GM18502 (cell line): ENCODE results near the gene NLK.
A peak's percentile ranks its signal among the peaks of the same experiment; 100 is the strongest.

ENCODE experiments used
- ATAC-seq: cut with Tn5 transposase; IDR thresholded peaks from one replicate; pipeline ENCODE4 v1.9.1; 2021; ENCODE audit warnings: mild to moderate bottlenecking; ENCODE audit not compliant: unreplicated experiment, poor library complexity

Gene NLK

DNA sequence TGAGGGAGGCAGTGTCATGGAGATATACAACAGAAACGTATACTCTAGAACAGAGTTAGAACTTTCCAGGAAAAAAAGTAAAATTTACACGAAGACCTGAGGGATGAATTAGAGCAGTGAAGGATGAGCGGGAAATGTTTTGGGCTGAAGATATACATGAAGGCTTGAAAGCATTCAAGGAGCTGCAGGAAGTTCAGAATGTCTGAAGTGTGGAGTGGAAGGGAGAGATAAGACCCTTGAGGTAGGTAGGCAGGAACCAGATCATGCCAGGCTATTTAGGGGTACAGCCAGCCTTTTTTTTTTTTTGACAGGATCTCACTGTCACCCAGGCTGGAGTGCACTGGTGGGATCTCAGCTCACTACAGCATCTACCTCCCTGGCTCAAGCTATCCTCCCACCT, 3.2 kb upstream of the NLK start:
- no peak for ATAC-seq

DNA sequence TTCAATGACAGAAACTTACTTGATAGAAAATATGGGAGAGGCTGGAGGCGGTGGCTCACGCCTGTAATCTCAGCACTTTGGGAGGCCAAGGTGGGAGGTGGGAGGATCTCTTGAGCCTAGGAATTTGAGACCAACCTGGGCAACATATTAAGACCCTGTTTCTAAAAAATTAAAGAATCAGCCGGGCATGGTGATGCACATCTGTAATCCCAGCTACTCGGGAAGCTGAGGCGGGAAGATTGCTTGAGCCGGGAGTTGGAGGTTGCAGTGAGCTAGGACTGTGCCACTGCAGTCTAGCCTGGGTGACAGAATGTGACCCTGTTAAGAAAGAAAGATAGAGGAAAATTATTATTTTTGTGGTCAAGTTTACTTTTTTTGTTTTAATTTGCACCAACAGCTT, 2.1 kb upstream of the NLK start:
- ATAC-seq = no peak

DNA sequence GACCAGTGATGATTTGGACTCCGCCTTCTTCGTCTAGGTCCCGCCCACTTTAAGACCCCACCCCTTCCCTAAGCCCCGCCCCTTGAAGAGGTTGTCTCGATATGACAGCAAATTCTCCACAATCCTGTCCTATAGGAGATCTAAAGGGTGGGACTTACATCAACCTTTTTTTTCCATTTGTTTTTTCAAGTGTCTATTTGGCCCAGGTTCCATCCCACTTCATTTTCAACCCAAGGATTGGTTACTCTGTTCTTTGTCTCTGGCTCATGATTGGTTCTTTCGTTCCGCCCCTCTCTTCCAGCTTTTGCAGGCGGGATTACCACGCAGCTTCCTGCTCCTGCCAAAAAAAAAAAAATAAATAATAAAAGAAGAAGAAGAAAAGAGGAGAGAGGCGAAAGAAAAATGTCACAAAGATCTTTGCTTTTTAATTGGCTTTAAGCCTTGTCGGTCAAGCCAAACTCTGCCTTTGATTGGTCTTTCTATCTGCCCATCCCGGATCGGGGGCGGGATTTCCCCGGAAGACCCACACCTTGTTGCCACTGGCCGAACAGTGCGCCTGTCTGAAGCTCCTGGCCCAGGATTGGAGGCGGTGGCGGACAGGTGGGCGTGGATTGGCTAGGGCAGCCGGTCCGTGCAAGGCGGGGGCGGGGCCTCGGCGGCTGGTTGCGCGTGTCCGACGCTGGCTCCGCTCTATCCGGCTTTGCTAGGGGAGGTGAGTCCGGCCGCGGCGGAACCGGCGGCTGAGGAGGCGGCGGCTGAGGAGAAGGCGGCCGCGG, 1.2 kb upstream of the NLK start:
- ATAC-seq = peak; percentile 91

DNA sequence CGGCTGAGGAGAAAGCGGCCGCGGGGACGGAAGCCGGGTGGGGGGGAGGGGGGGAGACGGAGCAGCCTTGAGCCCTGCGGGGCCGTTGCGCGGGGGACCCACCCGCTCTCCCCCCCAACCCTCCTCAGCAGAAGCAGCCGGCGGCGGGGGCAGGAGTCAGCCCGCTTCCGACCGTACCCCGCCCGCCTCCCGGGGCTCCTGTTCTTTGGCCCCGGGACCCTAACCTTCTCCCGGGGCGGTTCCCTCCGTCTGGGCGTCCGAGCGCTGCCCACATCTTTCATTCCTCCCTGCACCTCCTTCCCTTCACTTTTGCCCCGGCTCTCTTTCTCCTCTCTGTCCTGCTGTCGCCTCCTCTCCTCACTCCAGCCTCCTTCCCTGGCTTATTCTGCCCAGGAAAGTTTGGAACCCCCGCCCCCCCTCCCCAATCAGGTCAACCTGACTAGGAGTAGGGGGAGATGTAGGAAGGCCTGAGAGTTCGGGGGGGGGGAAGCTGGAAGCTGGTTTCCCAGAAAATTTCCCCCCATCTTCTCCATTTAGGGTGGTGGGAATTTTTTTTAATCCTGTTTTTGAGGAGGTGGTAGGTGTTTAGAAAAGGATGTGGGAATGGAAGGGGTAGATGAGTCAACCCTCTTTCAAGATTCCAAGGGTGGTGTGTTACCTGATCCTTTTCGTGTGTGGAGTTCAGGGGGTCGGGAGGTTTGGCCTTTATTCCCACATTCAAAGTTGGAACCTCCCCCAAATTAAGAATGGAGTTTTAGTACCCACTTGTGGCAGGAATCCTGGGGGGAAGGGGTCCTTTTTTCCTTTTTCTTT, 427 bp upstream of the NLK start:
- peak; percentile 14 for ATAC-seq

DNA sequence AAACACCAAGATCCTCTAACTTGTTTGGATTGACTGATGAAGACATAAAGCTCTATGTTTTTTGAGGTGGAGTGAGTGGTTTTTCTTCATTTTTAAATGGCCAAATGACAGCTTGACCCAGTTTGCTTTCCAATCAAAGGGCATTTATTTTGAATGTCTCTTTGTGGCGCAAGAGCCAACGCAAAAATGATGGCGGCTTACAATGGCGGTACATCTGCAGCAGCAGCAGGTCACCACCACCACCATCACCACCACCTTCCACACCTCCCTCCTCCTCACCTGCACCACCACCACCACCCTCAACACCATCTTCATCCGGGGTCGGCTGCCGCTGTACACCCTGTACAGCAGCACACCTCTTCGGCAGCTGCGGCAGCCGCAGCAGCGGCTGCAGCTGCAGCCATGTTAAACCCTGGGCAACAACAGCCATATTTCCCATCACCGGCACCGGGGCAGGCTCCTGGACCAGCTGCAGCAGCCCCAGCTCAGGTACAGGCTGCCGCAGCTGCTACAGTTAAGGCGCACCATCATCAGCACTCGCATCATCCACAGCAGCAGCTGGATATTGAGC, 329 bp downstream of the NLK start:
- no peak for ATAC-seq

DNA sequence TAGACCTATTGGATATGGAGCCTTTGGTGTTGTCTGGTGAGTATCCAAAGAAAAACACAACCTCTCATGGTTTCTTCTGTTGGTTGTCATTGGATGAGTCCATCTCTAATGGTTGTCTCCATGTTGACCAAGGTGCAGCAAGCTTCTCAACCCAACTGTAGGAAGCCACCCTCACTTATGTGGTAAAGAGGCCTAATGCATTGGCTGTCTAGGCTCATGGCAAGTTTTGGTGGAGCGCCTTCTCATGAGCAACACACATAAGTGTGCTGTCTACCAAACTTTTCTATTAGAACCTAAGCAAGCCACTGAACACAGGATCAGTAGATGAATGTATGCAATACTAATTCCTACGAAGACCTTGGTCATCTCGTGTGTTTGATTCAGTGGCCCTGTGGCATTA, 819 bp downstream of the NLK start:
- no peak for ATAC-seq

DNA sequence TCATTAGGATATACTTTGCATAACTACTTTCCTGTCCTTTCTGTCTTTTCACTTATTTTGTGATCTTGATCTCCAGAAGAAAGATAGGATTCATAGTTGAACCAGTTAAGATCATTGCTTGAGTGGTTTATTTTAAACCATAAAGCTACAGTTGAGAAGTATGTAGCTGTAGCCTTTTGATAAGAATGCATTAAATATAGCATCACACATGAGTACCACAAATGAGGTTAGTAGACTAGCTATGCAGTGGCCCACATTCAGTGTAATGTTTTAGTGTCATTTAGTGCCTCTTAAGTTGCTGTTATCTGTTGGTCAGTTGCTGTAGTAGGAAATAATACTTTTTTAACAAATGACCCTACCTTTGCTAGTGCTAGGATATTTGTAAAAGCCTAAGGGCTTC, 1.3 kb downstream of the NLK start:
- no peak for ATAC-seq

DNA sequence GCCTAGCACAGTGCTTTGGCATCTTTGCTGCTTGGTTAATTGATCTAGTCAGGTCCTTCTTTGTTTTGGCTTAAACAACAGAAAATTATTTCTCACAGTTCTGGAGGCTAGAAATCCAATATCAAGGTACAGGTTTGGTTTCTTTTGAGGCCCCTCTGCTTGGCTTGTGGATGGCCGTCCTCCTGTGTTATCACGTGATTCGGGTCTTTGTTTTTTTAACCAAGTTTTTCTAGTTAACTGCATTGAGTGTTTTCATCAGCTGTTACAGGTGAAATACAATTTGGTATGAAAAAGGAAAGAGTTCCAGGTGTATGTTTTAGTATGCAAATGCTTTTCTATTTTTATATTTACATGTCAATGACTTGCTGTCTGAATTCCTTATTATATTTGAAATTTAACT, 2.8 kb downstream of the NLK start:
- ATAC-seq = no peak

DNA sequence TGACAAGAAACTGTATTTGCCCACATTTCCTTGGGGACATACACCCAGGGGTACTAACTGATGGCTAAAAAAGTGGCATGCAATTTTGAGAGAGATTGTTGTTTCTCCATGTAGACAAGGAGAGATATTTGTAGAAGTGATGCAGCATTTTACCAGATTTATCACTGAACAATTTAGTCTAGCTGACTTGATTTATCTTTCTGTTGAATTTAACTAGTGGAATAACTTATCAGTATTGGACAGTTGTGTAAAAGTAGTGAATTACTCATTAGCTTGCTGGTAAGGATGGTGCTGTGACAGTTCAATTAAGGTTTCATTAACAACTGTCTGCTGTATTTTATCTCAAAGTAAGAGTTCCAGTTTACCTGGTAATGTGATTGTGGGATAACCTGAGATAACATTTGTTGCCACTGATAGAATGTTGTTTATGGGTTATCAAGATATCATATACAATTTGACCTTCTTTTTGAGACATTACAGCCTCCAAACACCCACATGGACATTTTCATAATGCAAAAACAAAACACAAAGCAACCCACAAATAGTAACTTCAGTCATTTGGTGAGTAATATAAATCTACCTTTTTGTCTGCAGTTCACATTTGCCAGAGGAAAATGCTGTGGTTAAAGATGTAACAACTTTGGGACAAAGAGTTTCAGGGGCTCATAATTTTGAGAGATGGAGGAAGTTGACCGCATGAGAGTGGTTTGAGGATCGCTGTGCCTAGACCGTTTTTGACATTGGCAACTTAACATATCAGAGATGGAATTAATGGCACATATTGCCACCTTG, 3.8 kb downstream of the NLK start:
- ATAC-seq = no peak

DNA sequence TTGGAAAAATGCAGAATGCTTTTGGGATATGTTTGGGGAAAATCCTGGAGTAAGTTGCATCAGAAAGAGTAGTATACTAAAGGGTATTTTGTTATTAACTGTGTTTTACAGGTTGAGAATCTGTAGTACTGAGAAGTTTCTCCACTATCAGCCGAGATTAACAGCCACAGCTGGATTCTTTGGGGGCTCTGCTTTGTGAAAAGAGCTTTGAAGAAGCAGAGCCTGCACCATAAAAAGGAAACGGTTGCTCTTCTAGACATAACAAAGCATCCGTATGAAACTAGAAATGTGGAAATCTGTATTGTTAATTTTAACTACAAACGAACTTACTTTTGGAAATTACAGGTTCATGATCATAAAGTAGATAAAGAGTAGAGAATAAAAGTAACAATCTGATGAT, 5.3 kb downstream of the NLK start:
- ATAC-seq = no peak

DNA sequence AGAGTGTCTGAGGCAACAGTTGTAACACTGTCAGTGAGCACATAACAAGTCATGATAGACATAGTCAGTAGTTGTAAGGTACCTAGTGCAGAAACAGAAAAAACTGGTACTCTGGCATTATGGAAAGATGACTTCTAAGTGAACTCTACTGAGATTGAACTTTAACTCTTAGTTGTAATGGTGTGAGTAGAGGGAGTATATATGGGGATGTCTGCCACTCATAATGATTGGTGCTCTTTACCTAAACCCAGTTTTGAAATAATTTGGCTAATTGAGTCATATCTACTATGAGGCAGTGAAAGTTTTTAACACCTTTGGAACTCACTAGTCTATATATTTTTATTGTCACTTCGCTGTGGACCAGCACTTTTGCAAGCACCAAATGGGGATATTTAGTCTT, 6.6 kb downstream of the NLK start:
- no peak for ATAC-seq

DNA sequence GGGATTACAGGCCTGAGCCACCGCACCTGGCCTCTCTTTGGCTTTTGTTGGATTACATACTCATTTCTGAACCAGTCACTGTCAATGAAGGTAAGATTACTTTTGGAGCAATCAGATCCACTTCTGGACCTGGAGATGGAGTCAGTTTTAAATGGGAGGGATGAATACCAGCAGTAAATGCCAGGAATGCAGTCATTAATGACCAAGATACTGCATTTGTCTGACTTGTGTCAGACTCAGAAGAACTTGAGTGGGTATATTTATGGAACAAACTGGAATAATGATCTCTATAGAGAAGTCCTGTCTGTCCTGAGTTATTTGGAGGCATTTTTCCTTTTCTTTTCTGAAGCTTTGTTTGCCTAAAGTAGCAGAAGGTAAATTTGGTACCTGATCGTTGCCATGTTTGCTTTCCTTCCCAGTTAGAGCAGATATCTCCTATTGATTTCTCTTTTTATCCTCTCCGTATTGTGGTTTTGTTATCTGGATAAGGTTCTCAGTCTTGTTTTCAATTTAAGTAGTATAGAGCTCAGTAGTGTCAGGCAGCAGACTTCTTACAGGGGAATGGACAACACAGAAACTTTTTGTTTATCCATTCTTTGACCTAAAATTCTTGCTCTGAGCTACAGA, 10.7 kb downstream of the NLK start:
- ATAC-seq = no peak

DNA sequence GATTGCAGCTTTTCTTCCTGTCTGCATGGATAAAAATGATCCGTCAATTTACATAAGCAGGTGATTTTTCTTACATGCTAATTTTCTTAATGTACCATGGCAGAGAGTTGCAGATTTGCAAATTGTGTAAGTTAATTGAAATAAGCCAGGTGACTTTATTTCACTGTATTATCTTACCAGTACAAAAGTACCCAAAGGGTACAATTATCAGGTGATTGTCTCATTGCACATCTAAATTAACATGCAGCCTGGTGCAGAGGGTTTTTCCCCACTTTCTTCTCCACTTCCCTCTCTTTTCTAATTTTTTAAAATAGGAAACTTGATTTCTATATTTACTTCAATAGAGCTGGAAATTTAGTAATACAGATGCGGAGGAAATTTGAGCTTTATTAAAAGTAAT, 11.2 kb downstream of the NLK start:
- ATAC-seq = no peak

DNA sequence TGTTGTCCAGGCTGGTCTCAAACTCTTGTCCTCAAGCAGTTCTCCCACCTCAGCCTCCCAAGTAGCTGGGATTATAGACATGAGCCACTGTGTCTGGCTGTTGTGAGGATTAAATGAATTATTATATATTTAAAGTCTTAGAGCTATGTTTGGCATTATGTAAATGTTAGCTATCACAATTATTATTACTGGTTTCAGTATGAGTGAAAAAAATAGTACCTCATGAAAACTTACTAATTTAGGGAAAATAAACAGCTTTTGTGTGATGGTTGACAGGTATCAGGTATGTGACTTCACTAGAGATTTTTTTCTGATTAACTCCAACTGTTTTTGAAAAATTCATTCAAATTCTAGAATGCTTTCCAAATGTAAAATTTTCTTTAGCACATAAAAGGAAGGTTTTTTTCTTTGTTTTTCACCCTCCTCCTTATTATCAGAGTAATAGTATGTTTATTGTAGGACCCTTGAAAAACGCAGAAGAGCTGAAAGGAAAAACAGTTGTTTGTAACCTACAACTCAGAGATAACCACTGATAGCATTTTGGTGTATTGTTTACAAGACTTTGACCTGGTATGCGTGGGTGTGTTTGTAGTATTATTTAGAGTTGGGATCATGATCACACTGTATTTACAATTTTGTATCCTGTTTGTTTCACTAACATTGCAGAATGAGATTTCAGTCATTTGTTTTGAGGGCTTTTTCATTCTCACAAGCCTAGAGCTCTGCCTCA, 13.2 kb downstream of the NLK start:
- ATAC-seq = no peak

DNA sequence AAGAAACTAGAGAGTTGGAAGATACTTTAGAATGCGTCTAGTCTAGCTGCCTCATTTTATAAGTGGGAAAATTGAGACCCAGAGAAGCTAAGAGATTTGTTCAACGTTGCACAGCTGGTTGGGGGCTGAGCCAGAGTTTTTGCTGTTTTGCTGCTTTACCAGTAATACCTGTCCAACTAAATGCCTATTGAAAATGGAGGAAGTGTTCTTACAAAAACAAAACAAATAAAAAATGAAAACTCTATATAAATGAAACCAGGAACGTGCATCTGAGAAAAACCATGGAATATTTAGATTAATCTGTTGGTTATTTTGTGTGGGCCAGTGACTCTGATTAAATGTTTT, 13.8 kb downstream of the NLK start:
- ATAC-seq = no peak

DNA sequence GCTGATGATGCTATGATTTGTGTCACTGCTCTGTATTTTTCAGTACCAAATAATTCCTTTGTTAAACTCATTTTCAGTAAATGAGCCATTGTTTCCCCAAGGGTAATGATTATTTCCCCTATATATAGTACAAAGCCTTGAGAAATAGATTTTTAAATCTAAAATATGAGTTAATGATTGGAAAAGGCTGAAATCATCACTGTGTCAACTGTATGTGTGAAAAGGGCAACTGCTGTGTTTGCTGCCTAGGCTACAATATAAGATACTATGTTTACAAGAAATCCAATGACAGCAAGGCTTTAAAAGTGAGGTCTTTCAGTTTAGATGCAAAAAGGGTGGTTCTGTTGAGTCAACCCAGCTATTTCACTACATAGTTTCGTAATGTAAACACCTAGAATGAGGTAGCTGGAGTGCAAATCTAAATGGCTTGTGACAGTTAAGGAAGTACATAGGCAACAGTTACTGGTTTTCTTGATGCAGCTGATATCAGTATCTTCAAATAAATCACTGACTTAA, 15.3 kb downstream of the NLK start:
- ATAC-seq = peak; percentile 78

DNA sequence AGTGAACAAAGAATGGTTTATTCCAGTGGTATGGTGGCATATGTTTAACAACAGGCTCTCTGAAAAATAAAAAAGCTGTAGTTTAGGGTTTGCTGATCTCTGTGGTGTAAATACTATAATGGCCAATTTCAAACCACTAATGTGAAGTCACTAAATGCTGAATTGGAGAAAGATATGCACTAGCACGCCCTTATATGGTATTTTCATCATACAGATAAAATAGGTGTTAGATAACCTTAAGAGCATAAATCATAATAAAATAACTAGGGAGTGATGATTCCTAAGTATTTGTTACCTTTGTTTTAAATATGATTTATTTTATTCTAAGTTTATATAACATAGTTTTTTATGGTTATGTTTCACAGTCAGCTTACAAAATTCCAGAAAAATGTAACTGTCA, 17.2 kb downstream of the NLK start:
- ATAC-seq = no peak

DNA sequence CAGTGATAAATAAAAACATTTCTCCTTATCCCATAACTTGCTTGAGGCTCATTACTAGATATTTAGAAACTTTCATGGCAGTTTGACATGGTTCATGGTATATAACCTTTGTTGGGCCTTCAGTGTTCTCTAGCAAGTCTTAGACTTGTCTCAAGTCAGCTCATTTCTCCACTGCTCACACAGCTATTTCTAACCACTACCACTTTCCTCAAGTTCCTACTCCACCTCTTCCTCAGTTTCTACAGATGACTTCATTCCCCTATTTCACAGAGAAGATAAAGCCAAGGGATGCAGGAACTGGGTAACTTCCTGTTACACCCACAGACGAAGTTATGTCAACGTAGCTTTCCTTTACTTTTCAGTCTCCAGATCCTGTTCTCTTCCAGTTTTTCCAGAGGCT, 23.2 kb downstream of the NLK start:
- ATAC-seq = no peak

DNA sequence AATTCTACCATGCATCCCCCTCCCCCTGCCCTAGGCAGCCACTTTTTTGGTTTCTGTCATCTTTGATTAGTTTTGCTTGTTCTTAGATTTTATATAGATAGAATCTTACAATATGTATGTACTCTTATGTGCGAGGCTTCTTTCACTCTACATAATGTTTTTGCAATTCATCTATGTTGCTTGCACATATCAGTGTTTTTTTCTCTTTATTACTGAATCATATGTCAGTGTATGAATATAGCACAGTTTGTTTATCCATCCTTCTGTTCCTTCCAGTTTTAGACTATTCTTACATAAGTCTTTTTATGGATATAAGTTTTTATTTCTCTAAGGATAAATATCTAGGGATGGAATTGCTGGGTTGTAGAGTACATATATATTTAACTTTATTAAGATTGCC, 26.6 kb downstream of the NLK start:
- ATAC-seq = no peak

DNA sequence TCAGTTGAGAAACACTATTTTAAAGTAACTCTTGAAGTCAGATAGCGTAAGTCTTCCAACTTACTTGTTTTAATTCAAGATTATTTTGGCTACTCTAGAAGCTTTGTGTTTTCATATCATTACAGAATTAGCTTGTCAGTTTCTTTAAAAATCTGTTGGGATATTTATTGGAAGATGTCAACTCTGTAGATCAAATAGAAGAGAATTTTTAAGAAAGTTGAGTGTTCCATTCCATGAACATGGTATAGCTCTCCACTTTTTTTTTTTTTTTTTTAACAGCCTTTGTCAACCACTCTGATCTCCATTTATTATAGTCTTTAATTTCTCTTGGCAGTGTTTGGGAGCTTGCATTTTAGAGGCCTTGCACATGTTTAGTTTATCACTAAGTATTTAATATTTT, 28.7 kb downstream of the NLK start:
- ATAC-seq = no peak
